Left colon (tissue), 2 donors: ENCODE data around the gene SCNN1B. TPM values are rescaled to one million over a fixed set of nuclear protein-coding genes. Genes with fewer than 3 reads are reported as not detected.
A peak's percentile ranks its signal among the peaks of the same experiment; 100 is the strongest.
"Not testable (repeated sequence)": the region's sequence is repeated elsewhere in the genome, so short reads cannot be mapped to it uniquely, and the experiment has no call there.

Experiments used
- ATAC-seq: fragments of 200-7000 bp; cut with Tn5 transposase; one replicate; pipeline ENCODE4 v1.9.1; 2020; ENCODE audit warnings: mild to moderate bottlenecking, moderate library complexity
- DNase-seq, 2 donors: peaks; one replicate each; pipeline ENCODE4 v3.0.0-alpha.2; 2020
- intact Hi-C, 2 donors: fragments of 100-400 bp; cut with DNase I in 1 of 2; cut with micrococcal nuclease in 1 of 2; formaldehyde crosslinking; loops; one replicate each; pipeline versions ENCODE4 v1.11.2 to v1.14.0; 2022; cut with DNase I, micrococcal nuclease
- total RNA-seq, 2 donors: library from RNA; stranded (reverse); fragmentation: NEBNext Ultra II Directional; extraction: Animal tissue kit (Norgen Biotek cat#: 25700); gene quantifications; one replicate each; pipeline ENCODE4 v1.2.1, GENCODE V29; 2021
- donor health status: DM: no; HTN: no; CAD: no.
- donor health status: DM: yes; HTN: yes; CAD: no.

SCNN1B gene
- total RNA-seq, 2 donors from 2014 or later: 322 to 715 TPM

- intact Hi-C loops: no loop called here
- ATAC-seq: no peak
- no peak for DNase-seq
Observed at GRCh38 chr16:23369416-23369815, 67.3 kb downstream of the SCNN1B start.

GRCh38 chr16:23371368-23371767, 69.3 kb downstream of the SCNN1B start:
- DNase-seq (no peak), ATAC-seq (no peak)
- intact Hi-C loops: no loop called here

DNA sequence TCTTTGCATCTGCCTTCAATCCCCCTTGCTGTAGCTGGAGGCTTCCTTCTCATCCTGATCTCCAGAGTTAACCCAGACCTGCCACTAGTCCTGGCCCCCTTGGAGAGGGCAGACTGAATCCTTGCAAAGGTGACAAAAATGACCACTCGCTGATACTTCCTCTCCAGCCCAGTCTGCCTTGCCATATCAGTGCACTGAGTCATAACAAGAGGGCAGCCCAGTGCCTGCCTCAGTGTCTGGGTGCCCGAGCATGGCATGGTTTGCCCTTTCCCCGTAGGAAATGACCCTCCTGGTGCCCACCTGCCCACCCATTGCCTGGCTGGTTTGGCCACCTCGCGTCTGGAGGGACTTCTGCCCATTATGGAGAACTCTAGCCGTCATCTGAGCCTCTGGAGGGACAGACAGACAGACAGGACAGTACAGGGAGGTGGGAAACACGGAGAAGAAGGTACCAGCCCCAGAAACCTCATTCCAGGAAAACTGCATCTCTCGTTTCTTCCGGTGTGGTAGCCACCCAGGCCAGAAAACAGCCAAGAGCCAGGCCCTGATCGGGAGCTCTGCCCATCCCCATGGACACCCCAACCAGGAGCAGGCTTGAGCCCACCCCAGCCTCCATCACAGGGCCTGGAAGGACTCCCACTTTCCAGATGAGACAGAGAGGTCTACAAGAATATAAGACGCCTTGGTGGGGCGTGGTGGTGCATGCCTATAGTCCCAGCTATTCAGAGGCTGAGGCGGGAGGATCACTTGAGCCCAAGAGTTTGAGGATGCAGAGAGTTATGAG, 71.5 kb downstream of the SCNN1B start:
- intact Hi-C loops: no loop called here
- DNase-seq: no peak
- no peak for ATAC-seq

DNA sequence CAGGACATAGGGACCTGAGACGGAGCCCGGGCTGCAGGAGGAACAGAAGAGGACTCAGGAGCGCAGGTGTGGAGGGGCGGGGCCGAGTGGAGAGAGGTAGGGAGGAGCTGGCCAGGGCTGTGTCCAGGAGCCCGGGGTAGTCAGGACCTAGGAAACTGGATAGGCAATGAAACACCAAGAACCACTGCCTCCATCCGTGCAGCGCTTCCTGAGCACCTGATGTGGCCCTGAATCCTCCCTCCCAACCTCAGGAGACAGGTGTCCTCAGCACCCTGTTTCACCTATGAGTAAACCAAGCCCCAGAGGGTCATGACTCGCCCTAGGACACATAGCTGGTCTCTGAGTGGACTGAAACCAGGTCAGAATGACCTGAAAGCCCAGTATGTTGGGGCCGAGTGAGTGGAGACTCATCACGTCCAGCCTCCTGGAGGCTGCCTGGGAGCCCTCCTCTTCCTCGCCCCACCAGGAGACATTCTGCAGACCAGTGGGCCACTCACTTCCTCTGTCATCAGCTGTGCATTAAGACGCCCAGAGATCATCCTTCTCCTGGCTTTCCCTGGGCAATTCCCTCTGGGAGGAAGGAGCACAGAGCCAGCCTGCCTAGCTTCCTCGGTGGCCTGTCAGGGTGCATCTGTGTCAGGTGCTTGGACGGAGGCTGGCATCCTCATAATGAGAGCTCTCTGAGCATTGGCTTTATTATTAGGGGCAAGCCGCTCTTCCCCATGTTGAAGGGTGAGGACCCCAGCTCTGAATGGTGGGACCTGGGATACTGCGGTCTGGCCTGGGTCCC, 72.8 kb downstream of the SCNN1B start:
- peak; percentile 66 to 74 for DNase-seq

GRCh38 chr16:23375643-23376042, 73.5 kb downstream of the SCNN1B start:
- intact Hi-C loops: no loop called here
- DNase-seq: no peak
- ATAC-seq: no peak

More for the DNA sequence above, 72.8 kb downstream of the SCNN1B start:
- ATAC-seq: peak; percentile 92
- intact Hi-C loops: no loop called here

GRCh38 chr16:23377071-23377931, 75.2 kb downstream of the SCNN1B start:
- no peak for ATAC-seq
- DNase-seq: no peak
- intact Hi-C loops: no loop called here

GRCh38 chr16:23378256-23378655, 76.2 kb downstream of the SCNN1B start:
- DNase-seq (no peak), ATAC-seq (no peak)
- intact Hi-C loops: no loop called here

DNA sequence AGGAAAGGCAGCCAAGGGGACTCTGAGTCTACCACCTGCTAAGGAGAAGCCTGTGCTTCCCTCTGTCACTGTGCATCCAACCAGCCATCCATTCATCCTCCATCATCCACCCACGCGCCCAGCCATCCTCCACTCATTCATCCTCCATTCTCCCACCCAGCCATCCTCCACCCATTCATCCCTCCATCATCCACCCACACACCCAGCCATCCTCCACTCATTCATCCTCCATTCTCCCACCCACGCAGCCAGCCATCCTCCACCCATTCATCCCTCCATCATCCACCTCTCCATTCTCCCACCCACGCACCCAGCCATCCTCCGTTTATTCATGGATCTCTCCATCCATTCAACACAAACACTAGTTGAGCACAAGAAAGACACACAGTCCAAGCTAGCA, 76.8 kb downstream of the SCNN1B start:
- ATAC-seq (no peak), DNase-seq (no peak)
- intact Hi-C loops: no loop called here

DNA sequence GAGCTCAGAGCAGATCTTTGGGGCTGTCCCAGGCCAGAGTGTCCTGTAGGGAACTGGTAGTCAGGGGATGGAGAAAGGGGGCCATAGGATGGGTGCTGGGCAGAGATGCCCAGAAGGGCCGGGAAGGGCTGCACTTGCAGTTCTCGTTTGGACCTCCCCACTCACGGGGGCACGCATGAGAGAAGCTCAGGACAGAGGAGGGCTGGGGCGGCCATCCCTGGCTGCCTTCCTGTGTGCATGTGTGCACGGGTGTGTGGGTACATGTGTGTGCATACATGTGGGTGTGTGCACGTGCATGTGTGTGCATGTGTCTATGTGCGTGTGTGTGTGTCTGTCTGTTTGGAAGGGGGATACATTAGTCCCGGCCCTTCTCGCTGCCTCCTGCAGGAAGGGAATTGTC, 77.6 kb downstream of the SCNN1B start:
- intact Hi-C loops: no loop called here
- ATAC-seq (no peak), DNase-seq (no peak)

DNA sequence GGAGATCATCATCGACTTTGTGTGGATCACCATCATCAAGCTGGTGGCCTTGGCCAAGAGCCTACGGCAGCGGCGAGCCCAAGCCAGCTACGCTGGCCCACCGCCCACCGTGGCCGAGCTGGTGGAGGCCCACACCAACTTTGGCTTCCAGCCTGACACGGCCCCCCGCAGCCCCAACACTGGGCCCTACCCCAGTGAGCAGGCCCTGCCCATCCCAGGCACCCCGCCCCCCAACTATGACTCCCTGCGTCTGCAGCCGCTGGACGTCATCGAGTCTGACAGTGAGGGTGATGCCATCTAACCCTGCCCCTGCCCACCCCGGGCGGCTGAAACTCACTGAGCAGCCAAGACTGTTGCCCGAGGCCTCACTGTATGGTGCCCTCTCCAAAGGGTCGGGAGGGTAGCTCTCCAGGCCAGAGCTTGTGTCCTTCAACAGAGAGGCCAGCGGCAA, 78.4 kb downstream of the SCNN1B start:
- intact Hi-C loops: no loop called here
- no peak for DNase-seq

DNA sequence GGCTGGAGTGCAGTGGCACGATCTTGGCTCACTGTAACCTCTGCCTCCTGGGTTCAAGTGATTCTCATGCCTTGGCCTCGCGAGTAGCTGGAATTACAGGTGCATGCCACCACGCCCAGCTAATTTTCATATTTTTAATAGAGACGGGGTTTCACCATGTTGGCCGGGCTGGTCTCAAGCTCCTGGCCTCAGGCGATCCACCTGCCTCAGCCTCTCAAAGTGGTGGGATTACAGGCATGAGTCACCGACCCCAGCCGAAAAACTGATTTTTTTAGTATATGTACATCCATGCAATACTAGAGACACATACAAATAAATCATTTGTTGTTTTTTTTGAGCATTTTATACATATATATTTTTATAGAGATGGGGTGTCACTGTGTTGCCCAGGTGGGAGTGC, 79.6 kb downstream of the SCNN1B start:
- intact Hi-C loops: not testable (repeated sequence)

More for the DNA sequence above, 78.4 kb downstream of the SCNN1B start:
- ATAC-seq: no peak

GRCh38 chr16:23382279-23382678, 80.2 kb downstream of the SCNN1B start:
- intact Hi-C loops: no loop called here
- DNase-seq (no peak), ATAC-seq (peak; percentile 9)

More for the DNA sequence above, 79.6 kb downstream of the SCNN1B start:
- DNase-seq, ATAC-seq: not testable (repeated sequence)

GRCh38 chr16:23383881-23384280, 81.8 kb downstream of the SCNN1B start:
- intact Hi-C loops: no loop called here
- DNase-seq: no peak
- no peak for ATAC-seq

- ATAC-seq: no peak
- intact Hi-C loops: no loop called here
- no peak for DNase-seq
Observed at GRCh38 chr16:23384878-23385277, 82.8 kb downstream of the SCNN1B start.

- DNase-seq: no peak
- ATAC-seq: no peak
- intact Hi-C loops: no loop called here
Observed at GRCh38 chr16:23385441-23385840, 83.3 kb downstream of the SCNN1B start.

DNA sequence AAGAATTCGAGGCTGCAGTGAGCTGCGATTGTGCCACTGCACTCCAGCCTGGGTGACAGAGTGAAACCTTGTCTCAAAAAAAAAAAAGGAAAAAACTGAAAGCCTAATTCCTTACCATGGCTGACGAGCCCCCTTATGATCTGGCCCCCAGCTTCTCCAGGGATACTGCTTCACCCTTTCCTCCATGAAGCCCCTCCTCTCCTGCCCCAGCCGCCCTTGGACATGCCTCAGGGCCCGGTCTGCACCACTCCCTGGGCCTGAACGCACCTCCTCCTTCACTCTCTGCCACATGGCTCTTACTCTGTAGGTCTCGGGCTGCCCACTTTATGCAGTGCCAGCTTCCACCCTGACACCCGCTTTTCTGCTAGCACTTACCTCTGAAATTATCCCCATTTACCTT, 85.6 kb downstream of the SCNN1B start:
- intact Hi-C loops: no loop called here
- ATAC-seq (no peak), DNase-seq (no peak)

DNA sequence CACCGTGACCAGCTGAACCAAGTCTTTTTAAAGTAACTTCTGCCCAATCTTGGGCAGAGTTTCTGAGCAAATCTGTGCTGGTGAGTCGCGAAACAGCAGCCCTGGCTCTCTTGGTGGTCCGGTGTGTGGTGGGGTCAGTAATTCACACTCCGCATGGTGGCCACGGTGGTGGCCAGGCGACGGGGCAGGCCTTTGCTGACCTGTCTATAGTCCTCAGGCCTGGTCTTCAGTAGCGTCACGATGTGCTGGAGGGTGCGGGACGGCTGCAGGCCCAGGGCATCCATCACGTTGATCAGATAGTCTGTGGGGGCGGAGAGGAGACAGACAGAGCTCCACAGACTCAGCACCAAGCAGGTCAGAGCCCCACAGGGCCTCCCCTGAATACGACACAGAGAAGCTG, 86.7 kb downstream of the SCNN1B start:
- ATAC-seq: no peak
- intact Hi-C loops: no loop called here

GRCh38 chr16:23389201-23389600, 87.1 kb downstream of the SCNN1B start:
- no peak for ATAC-seq
- DNase-seq: no peak

More for the DNA sequence above, 86.7 kb downstream of the SCNN1B start:
- no peak for DNase-seq

DNA sequence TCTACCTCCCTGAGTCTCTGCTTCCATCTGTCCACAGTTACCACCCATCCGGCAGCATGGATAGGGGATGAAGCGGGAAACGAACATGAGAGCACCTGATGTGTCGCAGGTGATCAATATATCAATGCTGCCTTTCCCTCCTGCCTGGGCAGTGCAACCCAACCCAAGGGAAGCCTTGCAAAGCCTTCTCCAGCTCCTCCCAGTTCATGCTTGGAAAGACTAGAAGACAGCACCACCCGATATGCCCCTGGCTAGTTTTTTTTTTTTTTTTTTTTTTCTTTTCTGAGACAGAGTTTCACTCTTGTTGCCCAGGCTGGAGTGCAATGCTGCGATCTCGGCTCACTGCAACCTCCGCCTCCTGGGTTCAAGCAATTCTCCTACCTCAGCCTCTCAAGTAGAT, 87.8 kb downstream of the SCNN1B start:
- DNase-seq, intact Hi-C loops: not testable (repeated sequence)

More at GRCh38 chr16:23389201-23389600, 87.1 kb downstream of the SCNN1B start:
- intact Hi-C loops: no loop called here

More for the DNA sequence above, 87.8 kb downstream of the SCNN1B start:
- not testable (repeated sequence) for ATAC-seq
